Fibroblast of villous mesenchyme (primary cell): ENCODE measurements around the gene DENND6B. TPM values are rescaled to one million over a fixed set of nuclear protein-coding genes. Genes with fewer than 3 reads are reported as not detected.
A peak's percentile ranks its signal among the peaks of the same experiment; 100 is the strongest.

Source experiments
- DNase-seq: peaks from one replicate; pipeline ENCODE4 v3.0.0-alpha.2; 2010; ENCODE audit warnings: low read depth
- H3K4me3 ChIP-seq: 2 replicates; pipeline ENCODE4 v1.5.1; 2011; ENCODE audit warnings: low read depth, mild to moderate bottlenecking, low read length
- CTCF ChIP-seq: IDR thresholded peaks from 2 replicates; pipeline ENCODE4 v1.5.1; 2012; ENCODE audit warnings: low read depth, mild to moderate bottlenecking, low read length; ENCODE audit not compliant: insufficient read depth
- total RNA-seq: library from RNA; depleted of rRNA; stranded (reverse); fragments of >200 nt; gene quantifications from 2 replicates; pipeline ENCODE4 v1.2.3, GENCODE V29; 2012

Gene DENND6B
- total RNA-seq, 1 donor = 2.6 TPM

DNA sequence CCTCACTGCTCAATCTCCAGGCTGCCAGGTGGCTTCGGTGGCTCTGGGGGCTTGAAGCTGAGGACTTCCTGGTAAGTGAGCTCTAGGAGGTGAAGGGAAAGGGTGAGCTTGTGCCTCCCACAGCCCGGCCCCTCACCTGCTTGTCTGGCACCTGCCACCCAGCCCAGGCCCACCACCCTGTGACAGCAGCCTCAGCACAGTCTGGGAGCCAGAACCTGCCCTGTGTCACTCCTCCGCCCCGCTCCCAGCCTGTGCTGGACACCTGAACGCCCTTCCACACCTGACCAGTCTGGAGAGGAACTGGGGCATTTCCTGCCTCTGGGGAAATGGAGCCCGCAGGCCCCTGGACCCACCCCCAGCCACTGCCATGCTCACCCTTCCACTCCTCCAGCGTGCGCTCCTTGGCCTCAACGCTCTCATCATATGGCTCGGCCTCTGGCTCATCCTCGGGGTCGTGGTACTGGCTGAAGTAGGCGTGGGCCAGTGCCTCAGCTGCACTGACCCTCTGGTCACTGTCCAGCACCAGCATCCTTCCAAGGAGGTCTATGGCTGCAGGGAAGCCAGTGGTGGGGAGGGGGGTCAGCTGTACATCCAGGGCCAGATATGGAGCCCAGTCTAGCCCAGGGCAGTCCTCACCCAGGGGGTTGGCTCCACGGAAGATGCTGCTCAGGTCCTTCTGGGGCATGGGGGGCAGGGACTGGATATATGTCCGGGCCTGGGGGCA, 61.7 kb downstream of the DENND6B start:
- H3K4me3 ChIP-seq = no peak overlapping the region
- TF ChIP-seq CTCF = no peak
- no peak for DNase-seq

- no peak overlapping the region for H3K4me3 ChIP-seq
- no peak for DNase-seq
- TF ChIP-seq CTCF = no peak
These were observed 62.6 kb downstream of the DENND6B start for GRCh38 chr22:50264104-50264745.

GRCh38 chr22:50262973-50263617, 63.7 kb downstream of the DENND6B start:
- no peak for TF ChIP-seq CTCF

GRCh38 chr22:50262460-50262911, 64.3 kb downstream of the DENND6B start:
- no peak overlapping the region for H3K4me3 ChIP-seq
- no peak for DNase-seq
- no peak for TF ChIP-seq CTCF

More at GRCh38 chr22:50262973-50263617, 63.7 kb downstream of the DENND6B start:
- H3K4me3 ChIP-seq = no peak overlapping the region
- no peak for DNase-seq

- peak within 1 kb of the TSS; percentile 70 for H3K4me3 ChIP-seq
- no peak for TF ChIP-seq CTCF
- peak; percentile 37 for DNase-seq
These were observed 65.0 kb downstream of the DENND6B start, which contains the start of gene MAPK12 for GRCh38 chr22:50261615-50262459. MAPK12 (minus strand) TSS chr22:50261683; CDS start chr22:50261509, 174 bp downstream.

- peak overlapping the region; percentile 70 for H3K4me3 ChIP-seq
- TF ChIP-seq CTCF = no peak
- DNase-seq = peak; percentile 73
These were observed 65.8 kb downstream of the DENND6B start for GRCh38 chr22:50260801-50261614.
